Nephron (organoid): ENCODE results near the gene APOBEC3H.

Experiments
- H3K27ac Mint-ChIP-seq, 3 experiments: 2 replicates each; pipeline ENCODE4 v1.8.0; 2020; ENCODE audit warnings: mixed read lengths in 3 of 3, mild to moderate bottlenecking in 2 of 3, moderate library complexity in 1 of 3
- H3K27me3 Mint-ChIP-seq: 2 replicates; pipeline ENCODE4 v1.8.0; 2021; ENCODE audit warnings: low read depth, mild to moderate bottlenecking, moderate library complexity, mixed read lengths
- H3K36me3 Mint-ChIP-seq: 2 replicates; pipeline ENCODE4 v1.8.0; 2020; ENCODE audit warnings: low read depth, mixed read lengths
- H3K4me1 Mint-ChIP-seq: 2 replicates; pipeline ENCODE4 v1.8.0; 2020; ENCODE audit warnings: mixed read lengths
- H3K4me3 Mint-ChIP-seq, 3 experiments: 2 replicates each; pipeline ENCODE4 v1.8.0; 2020; ENCODE audit warnings: mild to moderate bottlenecking in 3 of 3, mixed read lengths in 3 of 3, moderate library complexity in 2 of 3
- H3K9me3 Mint-ChIP-seq: 2 replicates; pipeline ENCODE4 v1.8.0; 2020; ENCODE audit warnings: mixed read lengths
- CTCF ChIP-seq, 3 experiments: fragments of 200-600 bp; sonication (generic); IDR thresholded peaks; one replicate each; pipeline ENCODE4 v1.5.0; 2021; ENCODE audit warnings: antibody characterized with exemption in 3 of 3; ENCODE audit not compliant: unreplicated experiment in 3 of 3

The APOBEC3H gene

GRCh38 chr22:39132281-39132680, 35.2 kb downstream of the APOBEC3H start:
- Mint-ChIP-seq H3K9me3 (no peaks in the 10 kb centered on the region), H3K4me1 (peaks cover 8% of the 10 kb centered on the region), H3K36me3 (no peaks in the 10 kb centered on the region), H3K27me3 (peaks cover 8% of the 10 kb centered on the region), H3K4me3 (no peak overlapping the region), H3K27ac (no peak overlapping the region)
- no peak for TF ChIP-seq CTCF (IDR thresholded peaks at IDR 0.05; ENCODE audit: unreplicated experiment in 3 of 3)

GRCh38 chr22:39132871-39133524, 36.0 kb downstream of the APOBEC3H start:
- Mint-ChIP-seq H3K27ac (no peak overlapping the region), H3K9me3 (no peaks in the 10 kb centered on the region), H3K36me3 (no peaks in the 10 kb centered on the region), H3K4me3 (no peak overlapping the region), H3K27me3 (peaks cover 8% of the 10 kb centered on the region), H3K4me1 (peaks cover 8% of the 10 kb centered on the region)
- TF ChIP-seq CTCF (IDR thresholded peaks at IDR 0.05; ENCODE audit: unreplicated experiment in 3 of 3) = no peak

- H3K27me3 Mint-ChIP-seq = peaks cover 8% of the 10 kb centered on the region
- H3K4me3 Mint-ChIP-seq = no peak overlapping the region
- H3K4me1 Mint-ChIP-seq = peaks cover 8% of the 10 kb centered on the region
- H3K27ac Mint-ChIP-seq = no peak overlapping the region
- no peak for TF ChIP-seq CTCF (IDR thresholded peaks at IDR 0.05; ENCODE audit: unreplicated experiment in 3 of 3)
- H3K9me3 Mint-ChIP-seq = no peaks in the 10 kb centered on the region
- H3K36me3 Mint-ChIP-seq = no peaks in the 10 kb centered on the region
Measured at GRCh38 chr22:39133871-39134270, 36.8 kb downstream of the APOBEC3H start.

GRCh38 chr22:39134366-39135091, 37.5 kb downstream of the APOBEC3H start:
- Mint-ChIP-seq H3K27ac (no peak overlapping the region), H3K4me1 (peaks cover 8% of the 10 kb centered on the region), H3K27me3 (peaks cover 8% of the 10 kb centered on the region), H3K4me3 (no peak overlapping the region), H3K36me3 (no peaks in the 10 kb centered on the region), H3K9me3 (no peaks in the 10 kb centered on the region)
- no peak for TF ChIP-seq CTCF (IDR thresholded peaks at IDR 0.05; ENCODE audit: unreplicated experiment in 3 of 3)

DNA sequence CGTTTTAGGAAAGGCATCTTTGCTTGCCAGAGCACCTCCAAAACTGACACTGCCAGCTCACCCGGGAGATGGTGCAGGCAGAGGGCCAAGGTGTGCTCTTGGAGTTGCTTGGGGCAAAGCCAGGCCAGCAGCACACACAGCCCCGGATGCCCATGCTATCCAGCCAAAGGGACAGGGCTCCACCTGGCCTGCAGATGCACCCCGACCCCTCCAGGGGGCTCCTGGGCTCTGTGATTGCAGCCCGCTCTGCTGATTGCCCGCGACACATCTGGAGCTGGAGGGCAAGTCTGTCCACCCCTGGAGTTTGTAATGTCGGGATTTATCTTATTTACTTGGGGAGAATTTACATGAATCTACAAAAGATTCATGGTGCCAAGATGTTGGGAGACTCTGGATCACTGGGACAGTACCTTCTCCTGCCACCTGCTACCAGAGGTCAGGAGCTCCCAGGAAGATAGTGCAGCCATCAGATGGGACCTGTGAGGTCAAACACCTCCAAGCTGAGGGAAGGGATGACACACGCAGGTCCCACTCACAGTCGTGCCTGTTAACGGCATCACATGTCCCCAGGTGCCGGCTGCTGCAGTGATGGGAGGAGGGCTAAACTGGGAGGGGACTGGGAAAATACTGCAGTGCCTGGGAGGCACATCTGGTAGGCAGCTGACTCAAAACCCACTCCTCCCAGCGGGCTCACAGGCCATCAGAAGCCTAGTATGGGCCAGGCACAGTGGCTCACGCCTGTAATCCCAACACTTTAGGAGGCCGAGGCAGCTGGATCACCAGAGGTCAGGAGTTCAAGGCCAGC, 38.2 kb downstream of the APOBEC3H start:
- Mint-ChIP-seq H3K27ac (no peak overlapping the region), H3K27me3 (peaks cover 8% of the 10 kb centered on the region)
- peak; percentile 68 to 79 (median 73) for TF ChIP-seq CTCF (IDR thresholded peaks at IDR 0.05; ENCODE audit: unreplicated experiment in 3 of 3)

More for the DNA sequence above, 38.2 kb downstream of the APOBEC3H start:
- H3K4me3 Mint-ChIP-seq = no peak overlapping the region
- H3K9me3 Mint-ChIP-seq = no peaks in the 10 kb centered on the region
- H3K36me3 Mint-ChIP-seq = no peaks in the 10 kb centered on the region
- H3K4me1 Mint-ChIP-seq = peaks cover 7% of the 10 kb centered on the region
